Karpas-422 (cell line): ENCODE measurements around the gene PHOSPHO1. TPM values are rescaled to one million over a fixed set of nuclear protein-coding genes. Genes with fewer than 3 reads are reported as not detected.
"Not testable (repeated sequence)": the region's sequence is repeated elsewhere in the genome, so short reads cannot be mapped to it uniquely, and the experiment has no call there.

Experiments
- DNase-seq: peaks from one replicate; pipeline ENCODE4 v3.0.0-alpha.2; 2015
- H2AFZ ChIP-seq: fragments of 200-600 bp; sonication (generic); 2 replicates; pipeline ENCODE4 v1.6.1; 2014; ENCODE audit warnings: antibody characterized with exemption, low read length, mixed read lengths
- H3K27ac ChIP-seq: fragments of 200-600 bp; sonication (generic); 2 replicates; pipeline ENCODE4 v1.5.1; 2014; ENCODE audit warnings: mild to moderate bottlenecking, low read length, moderate library complexity
- H3K27me3 ChIP-seq: fragments of 200-600 bp; sonication (generic); 2 replicates; pipeline ENCODE4 v1.6.1; 2014; ENCODE audit warnings: low read length, mixed read lengths
- H3K36me3 ChIP-seq: fragments of 200-600 bp; sonication (generic); 2 replicates; pipeline ENCODE4 v1.6.1; 2014; ENCODE audit warnings: low read length, mixed read lengths; ENCODE audit not compliant: insufficient read depth
- H3K4me1 ChIP-seq: fragments of 200-600 bp; sonication (generic); 2 replicates; pipeline ENCODE4 v1.6.1; 2014; ENCODE audit warnings: mild to moderate bottlenecking, low read length, mixed read lengths
- H3K4me2 ChIP-seq: fragments of 200-600 bp; sonication (generic); 2 replicates; pipeline ENCODE4 v1.6.1; 2014; ENCODE audit warnings: low read length, low read depth, mild to moderate bottlenecking; ENCODE audit not compliant: poor library complexity, severe bottlenecking
- H3K4me3 ChIP-seq: fragments of 200-600 bp; sonication (generic); 2 replicates; pipeline ENCODE4 v1.5.1; 2014; ENCODE audit warnings: mild to moderate bottlenecking, antibody characterized with exemption, low read length, mixed read lengths
- H3K79me2 ChIP-seq: fragments of 200-600 bp; sonication (generic); 2 replicates; pipeline ENCODE4 v1.6.1; 2014; ENCODE audit warnings: mild to moderate bottlenecking, low read length, mixed read lengths
- H3K9ac ChIP-seq: fragments of 200-600 bp; sonication (generic); 2 replicates; pipeline ENCODE4 v1.6.0; 2014; ENCODE audit warnings: low read length
- H3K9me2 ChIP-seq: fragments of 200-600 bp; sonication (generic), shearing (Covaris generic); replicated peaks from 2 replicates; pipeline ENCODE4 v1.6.0; 2014; ENCODE audit warnings: mild to moderate bottlenecking, low read length, moderate library complexity; ENCODE audit not compliant: insufficient read depth
- H3K9me3 ChIP-seq: fragments of 300-700, 200-600 bp; sonication (generic); 2 replicates; pipeline ENCODE4 v1.6.1; 2014; ENCODE audit warnings: low read length, mixed read lengths
- H4K20me1 ChIP-seq: fragments of 200-600 bp; sonication (generic); 2 replicates; pipeline ENCODE4 v1.6.1; 2014; ENCODE audit warnings: mild to moderate bottlenecking, antibody characterized with exemption, low read length, low read depth; ENCODE audit not compliant: insufficient read depth
- total RNA-seq: library from RNA; depleted of rRNA; stranded (reverse); fragments of >200 nt; shearing (Covaris generic); gene quantifications from 2 replicates; pipeline ENCODE4 v1.2.3, GENCODE V29; 2014; ENCODE audit warnings: low replicate concordance; rRNA removed

PHOSPHO1 gene
- total RNA-seq, 1 experiment from 2014 or later: not detected

DNA sequence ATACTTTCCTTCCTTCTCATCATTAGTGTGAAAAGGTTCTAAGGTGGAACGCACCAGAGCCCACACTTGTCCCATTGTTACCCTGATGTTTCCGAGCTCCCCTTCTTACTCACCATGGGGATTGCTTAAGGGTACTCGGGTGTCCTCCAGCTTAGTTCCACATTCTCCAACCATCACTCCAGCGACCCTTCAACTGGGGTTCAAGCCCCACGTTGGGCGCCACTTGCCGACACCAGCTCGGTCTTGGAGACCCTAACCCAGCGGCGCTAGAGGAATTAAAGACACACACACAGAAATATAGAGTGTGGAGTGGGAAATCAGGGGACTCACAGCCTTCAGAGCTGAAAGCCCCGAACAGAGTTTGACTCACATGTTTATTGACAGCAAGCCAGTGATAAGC, 54.6 kb downstream of the PHOSPHO1 start:
- not testable (repeated sequence) for H3K79me2 ChIP-seq, H3K4me2 ChIP-seq, H3K4me1 ChIP-seq, H2AFZ ChIP-seq, H3K9ac ChIP-seq, H3K4me3 ChIP-seq, H3K27ac ChIP-seq, H3K9me2 ChIP-seq, DNase-seq, H3K27me3 ChIP-seq, H4K20me1 ChIP-seq, H3K36me3 ChIP-seq
- peaks cover 12% of the 10 kb centered on the region for H3K9me3 ChIP-seq

Other genes starting within 250 kb of the PHOSPHO1 start
- not detected in 2 replicates for gene IGF2BP1, start 233.4 kb downstream of the PHOSPHO1 start, total RNA-seq
- not detected in 2 replicates for gene B4GALNT2, start 98.0 kb downstream of the PHOSPHO1 start, total RNA-seq
- 25.3 and 40.2 TPM in 2 replicates for gene GNGT2, start 20.2 kb downstream of the PHOSPHO1 start, total RNA-seq
- gene ABI3, start 20.1 kb downstream of the PHOSPHO1 start, total RNA-seq: 20.2 and 29.9 TPM in 2 replicates
- gene ZNF652, start 131.5 kb upstream of the PHOSPHO1 start, total RNA-seq: 47.7 and 84.1 TPM in 2 replicates
- 91.5 and 130 TPM in 2 replicates for gene PHB1, start 184.1 kb upstream of the PHOSPHO1 start, total RNA-seq